Mesothelial cell of epicardium (in vitro differentiated cells): Measurements from ENCODE around the gene AHNAK. TPM values are rescaled to one million over a fixed set of nuclear protein-coding genes. Genes with fewer than 3 reads are reported as not detected.
A peak's percentile ranks its signal among the peaks of the same experiment; 100 is the strongest.

ENCODE experiments used
- DNase-seq, 2 experiments: peaks; one replicate each; pipeline ENCODE4 v3.0.0; 2021; ENCODE audit warnings: low spot score in 2 of 2; ENCODE audit not compliant: unreplicated experiment in 2 of 2
- H3K27ac Mint-ChIP-seq: 2 replicates; pipeline ENCODE4 v1.8.0; 2021; ENCODE audit warnings: mixed read lengths
- H3K27me3 Mint-ChIP-seq: 2 replicates; pipeline ENCODE4 v1.8.0; 2021; ENCODE audit warnings: low read depth, mixed read lengths
- H3K36me3 Mint-ChIP-seq: 2 replicates; pipeline ENCODE4 v1.8.0; 2021; ENCODE audit warnings: mixed read lengths
- H3K4me1 Mint-ChIP-seq: 2 replicates; pipeline ENCODE4 v1.8.0; 2021; ENCODE audit warnings: mixed read lengths
- H3K4me3 Mint-ChIP-seq: 2 replicates; pipeline ENCODE4 v1.8.0; 2021; ENCODE audit warnings: mild to moderate bottlenecking, moderate library complexity, mixed read lengths
- H3K9me3 Mint-ChIP-seq: 2 replicates; pipeline ENCODE4 v1.8.0; 2021; ENCODE audit warnings: mixed read lengths
- CTCF ChIP-seq: fragments of 200-600 bp; sonication (generic); IDR thresholded peaks from one replicate; pipeline ENCODE4 v1.5.0; 2021; ENCODE audit warnings: antibody characterized with exemption; ENCODE audit not compliant: unreplicated experiment
- total RNA-seq: library from RNA; stranded (reverse); gene quantifications from 3 replicates; pipeline ENCODE4 v1.2.1, GENCODE V29; 2021

AHNAK gene
- total RNA-seq, 1 donor from 2014 or later, result 481 TPM

DNA sequence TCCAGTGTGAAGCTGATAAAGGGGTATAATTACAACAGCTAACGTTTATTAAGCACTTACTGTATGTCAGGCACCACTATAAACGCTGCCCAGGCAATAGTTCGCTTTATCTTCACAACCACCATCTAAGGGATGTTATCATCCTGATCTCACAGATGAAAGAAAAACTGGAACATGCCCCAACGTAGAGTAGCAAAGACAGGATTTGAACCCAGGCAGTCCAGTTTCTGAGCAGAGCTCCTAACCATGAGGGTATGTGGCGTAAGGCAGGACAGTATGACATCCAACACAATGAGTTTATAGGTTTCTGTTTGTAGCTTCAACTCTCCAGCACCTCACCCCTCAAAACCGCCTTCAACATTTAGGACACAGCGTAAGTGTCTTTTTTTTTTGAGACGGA is 59.5 kb downstream of the AHNAK start:
- Mint-ChIP-seq H3K27me3 (no peaks in the 10 kb centered on the region), H3K9me3 (no peaks in the 10 kb centered on the region)

GRCh38 chr11:62484352-62484751 is 62.3 kb downstream of the AHNAK start:
- DNase-seq, result no peak
- Mint-ChIP-seq H3K4me1 (peaks cover 45% of the 10 kb centered on the region), H3K9me3 (no peaks in the 10 kb centered on the region), H3K27ac (peak overlapping the region; percentile 74), H3K27me3 (no peaks in the 10 kb centered on the region), H3K4me3 (no peak overlapping the region), H3K36me3 (peaks cover 3% of the 10 kb centered on the region)
- no peak for TF ChIP-seq CTCF

More for the DNA sequence above, 59.5 kb downstream of the AHNAK start:
- Mint-ChIP-seq H3K27ac (peak overlapping the region; percentile 80), H3K4me3 (no peak overlapping the region), H3K4me1 (peaks cover 23% of the 10 kb centered on the region), H3K36me3 (peaks cover 3% of the 10 kb centered on the region)
- no peak for TF ChIP-seq CTCF
- no peak for DNase-seq

DNA sequence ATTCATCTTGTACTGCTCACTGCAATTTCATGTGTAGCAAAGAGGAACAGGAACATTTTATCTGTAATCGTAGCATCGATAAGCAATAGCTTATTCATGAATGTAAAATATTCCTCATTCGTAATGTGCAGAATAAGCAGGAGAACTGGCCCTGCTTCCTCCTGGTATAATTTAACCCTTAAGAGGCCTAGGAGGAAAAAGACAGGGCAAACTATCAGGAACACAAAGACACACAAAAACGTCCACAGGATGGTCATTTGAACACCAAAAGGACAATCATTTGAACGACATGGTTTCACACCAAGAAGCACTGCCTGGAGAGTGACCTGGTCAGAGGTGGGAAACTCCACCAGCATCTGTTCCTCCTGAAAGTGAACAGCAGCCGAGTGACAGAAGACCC is 63.9 kb downstream of the AHNAK start:
- H3K4me3 Mint-ChIP-seq, result no peak overlapping the region
- H3K27me3 Mint-ChIP-seq, result no peaks in the 10 kb centered on the region
- H3K36me3 Mint-ChIP-seq, result peaks cover 3% of the 10 kb centered on the region
- TF ChIP-seq CTCF, result no peak
- peak overlapping the region; percentile 32 for H3K27ac Mint-ChIP-seq
- no peak for DNase-seq
- H3K4me1 Mint-ChIP-seq, result peaks cover 42% of the 10 kb centered on the region
- H3K9me3 Mint-ChIP-seq, result no peaks in the 10 kb centered on the region

- Mint-ChIP-seq H3K4me1 (peaks cover 37% of the 10 kb centered on the region), H3K27me3 (no peaks in the 10 kb centered on the region), H3K4me3 (no peak overlapping the region), H3K27ac (peak overlapping the region; percentile 84), H3K36me3 (peaks cover 3% of the 10 kb centered on the region), H3K9me3 (no peaks in the 10 kb centered on the region)
- TF ChIP-seq CTCF, result no peak
- no peak for DNase-seq
These were observed 66.9 kb downstream of the AHNAK start for GRCh38 chr11:62479631-62480201.

DNA sequence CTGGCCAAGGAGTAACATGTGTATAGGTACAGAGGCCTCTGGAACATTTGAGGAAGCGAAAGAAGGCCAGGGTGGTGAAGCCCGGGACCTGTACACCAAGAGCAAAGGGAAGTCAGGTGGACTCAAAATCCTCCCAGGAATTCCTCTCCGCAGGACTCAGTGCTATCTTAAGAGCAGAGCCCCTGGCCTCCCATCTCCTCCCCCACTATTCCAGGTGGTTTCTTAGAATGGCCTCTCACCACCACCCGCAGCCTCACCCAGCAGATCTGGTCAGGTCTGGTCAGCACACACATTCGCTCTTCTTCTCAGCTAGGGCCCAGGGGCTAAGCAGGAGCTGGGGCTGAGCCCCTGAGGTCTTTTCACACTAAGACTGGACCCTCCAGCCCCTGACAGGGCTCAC is 68.7 kb downstream of the AHNAK start:
- peaks cover 29% of the 10 kb centered on the region for H3K4me1 Mint-ChIP-seq
- no peak overlapping the region for H3K4me3 Mint-ChIP-seq
- DNase-seq, result no peak
- TF ChIP-seq CTCF, result no peak
- no peaks in the 10 kb centered on the region for H3K36me3 Mint-ChIP-seq
- H3K9me3 Mint-ChIP-seq, result no peaks in the 10 kb centered on the region
- peak overlapping the region; percentile 33 for H3K27ac Mint-ChIP-seq
- H3K27me3 Mint-ChIP-seq, result no peaks in the 10 kb centered on the region
